Mucosa of stomach (tissue), 1 donor: Measurements from ENCODE around the gene SEMA3F.

Experiments
- H3K27me3 ChIP-seq: one replicate; pipeline ENCODE4 v1.7.0; 2013; ENCODE audit warnings: mild to moderate bottlenecking, low read length; ENCODE audit not compliant: control insufficient read depth, insufficient read depth
- H3K36me3 ChIP-seq: one replicate; pipeline ENCODE4 v1.7.0; 2013; ENCODE audit warnings: low read length; ENCODE audit not compliant: control insufficient read depth, insufficient read depth
- H3K4me1 ChIP-seq: one replicate; pipeline ENCODE4 v1.7.0; 2013; ENCODE audit warnings: mild to moderate bottlenecking, low read length; ENCODE audit not compliant: control insufficient read depth, insufficient read depth
- H3K4me3 ChIP-seq: one replicate; pipeline ENCODE4 v1.7.0; 2013; ENCODE audit warnings: low read length
- H3K9ac ChIP-seq: one replicate; pipeline ENCODE4 v1.7.0; 2013; ENCODE audit warnings: mild to moderate bottlenecking, low read length, moderate library complexity
- H3K9me3 ChIP-seq: one replicate; pipeline ENCODE4 v1.7.0; 2013; ENCODE audit warnings: mild to moderate bottlenecking, low read length, moderate library complexity; ENCODE audit not compliant: control insufficient read depth
- donor health status: Pancreatic carcinoma.

The SEMA3F gene

DNA sequence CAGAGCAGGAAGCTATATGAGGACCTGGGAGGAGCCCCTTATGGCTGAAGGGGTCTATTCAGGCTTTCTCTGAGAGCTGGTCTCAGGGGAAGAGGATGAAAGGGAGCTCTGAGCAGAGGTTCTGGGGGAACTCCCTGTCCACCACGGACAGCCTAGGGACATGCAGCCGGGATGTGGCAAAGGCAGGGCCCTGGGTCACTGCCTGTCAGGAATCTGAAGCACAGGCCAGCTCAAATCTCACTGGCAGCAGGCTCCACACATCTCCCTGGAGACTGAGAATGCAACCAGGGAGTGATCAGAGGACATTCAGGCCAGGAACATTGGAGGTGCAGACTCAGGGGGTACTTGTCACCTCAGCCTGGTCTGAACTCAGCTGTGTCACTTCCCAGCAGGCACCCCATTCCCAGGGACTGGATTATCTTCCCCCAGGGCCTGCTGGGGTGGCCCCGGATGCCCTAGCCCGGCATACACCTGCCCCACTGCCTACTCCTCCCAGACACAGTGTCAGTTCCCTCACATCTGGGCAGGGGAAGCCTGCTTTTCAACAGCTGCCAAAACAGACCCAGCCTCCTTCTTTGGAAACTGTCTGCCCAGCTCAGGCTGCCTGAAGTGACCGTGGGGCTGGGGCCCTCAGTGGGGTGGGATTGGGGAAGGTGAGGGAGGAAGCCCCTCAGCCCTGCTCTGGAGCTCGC, 18.3 kb upstream of the SEMA3F start:
- H3K9me3 ChIP-seq, result no peaks in the 10 kb centered on the region

DNA sequence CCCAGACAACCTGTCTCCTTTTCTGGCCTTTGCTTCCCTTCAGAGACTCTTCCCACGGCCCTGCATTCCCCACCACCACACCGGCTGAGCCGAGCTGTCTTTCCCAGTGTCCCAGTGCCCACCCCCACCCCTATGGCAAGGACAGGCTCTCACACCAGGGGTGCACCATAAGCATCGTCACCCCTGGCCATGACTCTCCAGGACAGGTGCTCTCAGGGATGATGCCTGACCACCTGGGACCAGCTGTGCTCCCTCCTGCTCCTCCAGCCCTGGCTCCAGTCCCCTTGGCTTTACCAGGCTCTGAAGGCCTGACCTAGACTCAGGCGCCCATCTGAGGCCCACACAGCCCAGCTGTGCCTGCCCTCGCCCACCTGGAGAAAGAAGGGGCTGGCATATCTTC, 17.6 kb upstream of the SEMA3F start:
- H3K27me3 ChIP-seq, result peaks cover 18% of the 10 kb centered on the region
- no peaks in the 10 kb centered on the region for H3K36me3 ChIP-seq
- peaks cover 13% of the 10 kb centered on the region for H3K4me1 ChIP-seq
- H3K9me3 ChIP-seq, result no peaks in the 10 kb centered on the region
- no peak overlapping the region for H3K9ac ChIP-seq
- no peak overlapping the region for H3K4me3 ChIP-seq

More for the DNA sequence above, 18.3 kb upstream of the SEMA3F start:
- Histone ChIP-seq H3K4me3 (no peak overlapping the region), H3K27me3 (peaks cover 18% of the 10 kb centered on the region), H3K4me1 (peaks cover 13% of the 10 kb centered on the region), H3K9ac (no peak overlapping the region), H3K36me3 (no peaks in the 10 kb centered on the region)

DNA sequence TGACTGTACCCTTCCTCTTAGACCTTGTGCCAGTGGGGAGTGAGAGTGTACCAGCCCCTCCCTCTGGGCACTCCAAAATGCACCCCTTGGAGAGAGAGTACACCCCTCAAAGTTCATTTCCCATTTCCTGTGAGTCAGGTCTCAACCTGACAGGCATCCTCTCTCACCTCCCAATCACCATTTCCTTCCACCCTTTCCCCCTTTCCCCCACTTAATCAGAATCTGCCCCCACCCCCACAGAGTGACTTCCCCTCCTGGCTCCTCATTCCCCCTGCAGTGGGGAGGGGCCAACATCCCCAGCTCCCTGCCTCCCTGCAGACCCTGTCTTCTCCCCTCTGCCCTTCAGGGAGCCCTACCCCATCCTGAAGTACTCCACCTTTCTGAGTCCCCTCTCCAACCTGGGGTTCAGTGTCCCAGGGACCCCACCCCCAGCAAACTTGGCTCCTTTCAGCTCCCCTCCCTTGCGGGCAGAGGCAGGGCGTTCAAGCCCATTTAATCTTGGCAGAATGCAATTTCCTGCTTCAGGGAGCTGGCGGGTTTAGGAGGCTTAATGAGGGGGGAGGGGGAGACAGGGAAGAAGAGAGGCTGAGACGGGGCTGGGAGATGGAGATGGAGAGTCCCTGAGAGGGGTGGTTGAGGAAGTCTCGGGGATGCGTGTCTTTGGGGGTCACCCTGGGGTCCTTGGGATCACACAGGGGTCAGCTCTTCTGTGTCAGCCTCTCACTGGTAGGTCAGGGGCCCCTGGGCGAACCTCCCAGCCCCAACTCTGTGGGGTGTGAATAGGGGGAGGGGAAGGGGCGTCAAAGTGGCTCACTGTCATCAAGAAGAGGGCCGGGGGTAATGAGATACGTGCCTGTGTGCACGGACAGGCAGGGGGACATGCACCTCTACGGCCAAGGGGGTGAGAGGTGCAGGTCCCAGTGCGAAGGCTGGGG, 16.6 kb upstream of the SEMA3F start:
- H3K4me1 ChIP-seq, result peaks cover 13% of the 10 kb centered on the region
- H3K27me3 ChIP-seq, result peaks cover 13% of the 10 kb centered on the region

DNA sequence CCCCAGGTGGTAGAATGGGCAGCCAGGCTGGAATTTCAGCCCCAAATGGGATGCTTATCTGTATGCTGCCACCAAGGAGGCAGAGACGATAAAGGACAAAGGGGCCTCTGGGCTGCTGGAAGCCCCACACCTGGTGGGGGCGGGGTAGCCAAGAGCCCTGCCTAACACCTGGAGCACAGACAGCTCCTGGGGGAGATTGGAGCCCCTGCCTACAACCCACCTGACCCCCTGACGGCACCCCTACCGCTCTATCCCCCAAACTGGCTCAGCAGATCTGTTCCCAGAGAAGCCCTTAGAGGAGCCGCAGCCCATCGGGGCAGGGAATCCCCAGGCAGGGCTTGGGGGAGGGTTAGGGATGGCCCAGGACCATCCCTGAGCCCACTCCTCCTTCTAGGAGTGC, 15.8 kb upstream of the SEMA3F start:
- no peaks in the 10 kb centered on the region for H3K36me3 ChIP-seq
- no peak overlapping the region for H3K4me3 ChIP-seq
- H3K27me3 ChIP-seq, result peaks cover 9% of the 10 kb centered on the region
- peaks cover 13% of the 10 kb centered on the region for H3K4me1 ChIP-seq
- no peaks in the 10 kb centered on the region for H3K9me3 ChIP-seq
- H3K9ac ChIP-seq, result no peak overlapping the region

More for the DNA sequence above, 16.6 kb upstream of the SEMA3F start:
- Histone ChIP-seq H3K9me3 (no peaks in the 10 kb centered on the region), H3K36me3 (no peaks in the 10 kb centered on the region), H3K9ac (no peak overlapping the region), H3K4me3 (no peak overlapping the region)

DNA sequence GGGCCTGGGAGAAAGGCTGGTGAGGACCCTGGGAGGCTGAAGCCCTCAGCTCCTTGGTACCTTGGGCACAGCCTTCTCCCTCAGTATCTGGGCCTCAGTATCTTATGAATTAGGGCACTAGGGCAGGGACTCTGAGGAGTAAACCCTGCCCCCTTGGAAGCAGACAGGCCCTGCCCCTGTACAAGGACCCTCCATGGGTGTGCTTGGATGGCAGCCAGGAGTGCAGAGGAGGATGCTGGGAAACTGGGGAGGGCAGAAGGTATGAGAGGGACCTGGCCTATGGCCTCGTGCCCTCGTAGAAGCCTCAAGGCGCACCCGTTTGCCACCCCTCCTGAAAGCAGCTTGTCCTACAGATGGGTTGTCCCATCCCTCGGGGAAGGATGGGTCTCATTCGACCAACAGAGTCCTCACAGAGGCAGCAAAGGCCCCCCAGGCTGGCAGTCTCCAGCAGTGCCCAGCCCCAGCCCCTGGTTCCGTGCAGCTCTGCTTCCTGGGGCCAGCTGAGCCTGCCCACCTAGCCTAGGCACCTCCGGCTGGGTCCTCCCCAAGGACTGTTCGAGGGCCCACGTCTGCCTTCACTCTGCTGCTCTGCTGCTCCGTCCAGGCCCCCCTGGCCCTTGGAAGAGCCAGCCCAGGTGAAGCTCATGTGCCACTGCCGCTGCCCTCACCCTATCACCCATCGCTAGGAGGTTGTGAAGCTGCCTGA, 15.3 kb upstream of the SEMA3F start:
- no peaks in the 10 kb centered on the region for H3K9me3 ChIP-seq
- H3K9ac ChIP-seq, result no peak overlapping the region
- no peak overlapping the region for H3K4me3 ChIP-seq
- peaks cover 13% of the 10 kb centered on the region for H3K4me1 ChIP-seq
- peaks cover 7% of the 10 kb centered on the region for H3K27me3 ChIP-seq
- H3K36me3 ChIP-seq, result no peaks in the 10 kb centered on the region

DNA sequence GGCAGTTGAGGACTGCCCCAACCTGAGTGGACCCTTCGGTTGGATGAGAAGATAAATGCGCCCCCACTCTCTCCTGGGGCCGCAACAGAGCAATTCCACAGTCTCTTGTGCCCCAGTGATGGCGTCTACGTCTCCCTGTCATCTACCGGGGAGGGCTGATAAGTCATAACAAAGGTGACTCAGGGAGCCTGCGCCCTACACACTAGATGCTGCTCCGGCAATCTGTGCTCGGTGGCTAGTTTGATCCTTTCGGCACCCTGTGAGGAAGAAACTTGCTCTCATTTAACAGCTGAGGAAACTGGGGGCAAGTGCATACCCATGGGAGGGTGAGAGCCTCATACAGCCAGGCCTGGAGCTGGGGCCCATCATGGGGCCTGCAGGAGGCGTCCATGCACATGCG, 14.1 kb upstream of the SEMA3F start:
- Histone ChIP-seq H3K4me3 (no peak overlapping the region), H3K36me3 (no peaks in the 10 kb centered on the region), H3K27me3 (peaks cover 7% of the 10 kb centered on the region), H3K9ac (no peak overlapping the region), H3K4me1 (peaks cover 13% of the 10 kb centered on the region), H3K9me3 (no peaks in the 10 kb centered on the region)

DNA sequence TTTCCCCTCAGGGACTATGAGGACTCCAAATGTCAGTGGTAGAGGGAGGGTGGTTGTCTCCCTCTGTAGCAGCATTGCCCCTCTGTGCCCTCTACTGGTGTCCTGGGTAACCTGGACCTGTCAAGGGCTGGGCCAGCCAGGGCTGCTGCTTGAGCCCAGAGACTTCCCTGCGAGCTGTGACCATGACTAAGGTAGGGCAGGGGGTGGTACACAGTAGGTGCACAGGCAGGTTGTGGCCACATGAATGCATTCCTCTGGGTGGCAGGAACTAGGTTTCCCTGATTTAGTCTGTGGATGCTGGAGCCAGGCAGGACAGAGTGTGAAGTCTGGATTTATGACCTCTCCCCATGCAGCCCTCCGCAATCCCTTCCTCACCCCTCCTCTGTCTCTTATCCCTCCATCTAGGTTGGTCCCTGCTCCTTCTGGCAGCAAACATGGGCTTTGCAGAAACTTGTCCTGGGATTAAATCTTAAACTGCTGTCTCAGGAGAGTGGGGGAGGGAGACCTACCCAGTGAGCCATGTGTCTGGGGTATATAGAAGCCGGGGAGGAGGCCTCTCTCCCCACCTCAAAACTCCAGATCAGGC, 8.7 kb upstream of the SEMA3F start:
- H3K36me3 ChIP-seq, result no peaks in the 10 kb centered on the region
- no peaks in the 10 kb centered on the region for H3K9me3 ChIP-seq
- peaks cover 8% of the 10 kb centered on the region for H3K27me3 ChIP-seq
- no peaks in the 10 kb centered on the region for H3K4me1 ChIP-seq
- no peak overlapping the region for H3K4me3 ChIP-seq
- H3K9ac ChIP-seq, result no peak overlapping the region

DNA sequence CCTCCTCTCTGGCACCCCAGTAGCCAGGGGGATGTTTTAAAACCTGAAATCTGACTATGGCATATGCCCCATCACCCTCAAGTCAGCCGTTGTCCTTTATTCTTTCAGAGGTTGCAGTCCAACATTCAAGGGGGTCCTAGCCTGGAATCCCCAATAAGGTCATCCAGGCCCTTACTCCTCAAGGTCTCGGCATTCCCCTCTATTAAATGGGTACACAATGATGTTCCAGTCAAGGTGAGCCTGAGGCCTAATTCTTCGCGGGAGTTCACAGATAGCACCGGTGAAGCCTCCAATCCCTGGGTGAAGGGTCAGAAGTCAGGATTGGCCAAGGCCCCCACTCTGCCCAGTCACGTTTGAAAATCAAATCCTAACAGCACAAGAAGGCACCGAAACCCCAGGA, 8.1 kb upstream of the SEMA3F start:
- Histone ChIP-seq H3K4me3 (no peak overlapping the region), H3K9me3 (no peaks in the 10 kb centered on the region), H3K4me1 (no peaks in the 10 kb centered on the region), H3K9ac (no peak overlapping the region), H3K36me3 (no peaks in the 10 kb centered on the region), H3K27me3 (peaks cover 8% of the 10 kb centered on the region)

DNA sequence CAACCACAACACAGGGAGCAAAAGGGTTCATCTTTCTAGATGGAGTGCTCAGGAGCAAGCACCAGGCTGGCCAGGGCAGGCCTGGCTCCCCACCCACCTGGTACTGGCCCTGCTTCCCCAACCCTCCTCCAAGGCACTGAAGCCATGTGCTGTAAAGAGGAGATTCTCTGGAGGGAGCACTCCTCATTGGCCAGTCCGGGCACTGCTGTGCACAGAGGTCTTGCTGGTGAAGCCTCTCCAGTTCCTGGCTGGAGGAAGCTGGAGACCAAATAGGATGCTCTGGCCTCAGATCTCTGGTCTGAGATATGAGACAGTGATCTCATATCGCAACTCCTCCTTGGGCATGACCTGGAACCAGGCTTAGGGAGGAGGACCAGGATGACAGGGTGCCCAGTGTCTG, 7.7 kb upstream of the SEMA3F start:
- Histone ChIP-seq H3K36me3 (no peaks in the 10 kb centered on the region), H3K9me3 (no peaks in the 10 kb centered on the region), H3K4me3 (no peak overlapping the region), H3K27me3 (peaks cover 8% of the 10 kb centered on the region), H3K9ac (no peak overlapping the region), H3K4me1 (no peaks in the 10 kb centered on the region)

DNA sequence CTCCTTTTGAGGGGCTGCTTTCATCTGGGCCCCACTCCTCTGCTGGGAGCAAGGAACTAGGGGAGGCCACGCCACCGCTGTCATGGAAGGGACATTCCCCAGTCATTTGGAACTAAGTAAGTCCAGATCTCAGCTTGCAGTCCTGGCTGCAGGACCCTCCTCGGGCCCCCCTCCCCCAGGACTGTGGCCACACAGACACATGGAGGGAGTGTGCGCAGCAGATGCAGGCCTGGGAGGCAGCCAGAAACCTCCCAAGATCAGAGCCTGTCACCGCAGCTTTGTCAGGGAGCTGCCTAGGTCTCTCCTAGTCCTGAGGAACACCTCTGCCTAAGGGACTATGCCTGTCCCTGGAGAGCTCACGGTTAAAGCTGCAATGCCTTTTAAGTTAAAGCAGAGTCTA, 7.3 kb upstream of the SEMA3F start:
- no peaks in the 10 kb centered on the region for H3K4me1 ChIP-seq

DNA sequence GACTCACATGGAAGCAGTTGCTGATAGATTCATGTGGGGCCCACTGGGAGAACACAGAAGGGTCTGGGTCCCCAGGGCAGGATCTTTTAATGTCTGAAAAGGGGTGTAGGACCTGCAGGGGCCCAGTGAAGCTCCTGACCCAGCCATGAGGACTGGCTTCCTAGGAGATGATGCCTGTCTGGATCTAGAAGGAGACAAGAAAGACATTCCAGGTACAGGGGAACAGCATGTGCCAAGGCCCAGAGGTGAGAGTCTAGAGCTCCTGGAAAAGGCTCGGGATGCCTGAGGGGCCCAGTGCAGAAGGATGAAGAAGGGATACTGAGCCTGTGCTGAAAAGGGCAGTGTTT, 4.7 kb upstream of the SEMA3F start:
- peaks cover 7% of the 10 kb centered on the region for H3K4me1 ChIP-seq
- H3K27me3 ChIP-seq, result peaks cover 8% of the 10 kb centered on the region
- H3K9me3 ChIP-seq, result no peaks in the 10 kb centered on the region
- no peak overlapping the region for H3K9ac ChIP-seq
- no peak overlapping the region for H3K4me3 ChIP-seq
- no peaks in the 10 kb centered on the region for H3K36me3 ChIP-seq

More for the DNA sequence above, 7.3 kb upstream of the SEMA3F start:
- Histone ChIP-seq H3K36me3 (no peaks in the 10 kb centered on the region), H3K9me3 (no peaks in the 10 kb centered on the region), H3K27me3 (peaks cover 8% of the 10 kb centered on the region), H3K4me3 (no peak overlapping the region), H3K9ac (no peak overlapping the region)
